Adrenal gland (tissue), 12 donors: ENCODE results near the gene BSPRY. TPM values are rescaled to one million over a fixed set of nuclear protein-coding genes. Genes with fewer than 3 reads are reported as not detected.
A peak's percentile ranks its signal among the peaks of the same experiment; 100 is the strongest.
"Not testable (repeated sequence)": the region's sequence is repeated elsewhere in the genome, so short reads cannot be mapped to it uniquely, and the experiment has no call there.

ENCODE experiments used
- DNase-seq, 7 donors: peaks; one replicate each; pipeline ENCODE4 v3.0.0-alpha.2; 2019 to 2020
- H3K27ac ChIP-seq, 5 donors: fragments of 200-600 bp; sonication (generic) in 4 of 5; 1 replicate in 3 of 5; 2 replicates in 2 of 5; pipeline versions ENCODE4 v1.5.1 to v1.8.0; 2016 to 2020; ENCODE audit warnings: mild to moderate bottlenecking in 1 of 5
- H3K27me3 ChIP-seq: fragments of 200-600 bp; 2 replicates; pipeline ENCODE4 v1.8.0; 2021
- H3K36me3 ChIP-seq, 2 donors: fragments of 200-600 bp; replicated peaks in 1 of 2; 1 replicate in 1 of 2; 2 replicates in 1 of 2; pipeline versions ENCODE4 v1.5.1 to v1.8.0; 2018 to 2022
- H3K4me1 ChIP-seq, 2 donors: fragments of 200-600 bp; replicated peaks in 1 of 2; 1 replicate in 1 of 2; 2 replicates in 1 of 2; pipeline versions ENCODE4 v1.5.1 to v1.8.0; 2018 to 2021
- H3K4me3 ChIP-seq, 4 donors: fragments of 200-600 bp; sonication (generic) in 3 of 4; one replicate each; pipeline ENCODE4 v1.5.1; 2016 to 2018
- H3K9me3 ChIP-seq, 3 donors: fragments of 200-600 bp; sonication (generic) in 1 of 3; replicated peaks in 1 of 3; 1 replicate in 2 of 3; 2 replicates in 1 of 3; pipeline versions ENCODE4 v1.5.1 to v1.8.0; 2016 to 2021
- CTCF ChIP-seq, 6 experiments: fragments of 450-650 bp in 4 of 6; fragments of 200-600 bp in 2 of 6; sonication (generic) in 1 of 6; IDR thresholded peaks; 1 replicate in 5 of 6; 2 replicates in 1 of 6; pipeline versions ENCODE4 v1.5.1 to v1.8.0; 2016 to 2021; ENCODE audit warnings: antibody characterized with exemption in 6 of 6, mild to moderate bottlenecking in 2 of 6, moderate library complexity in 1 of 6
- POLR2A ChIP-seq, 2 donors: fragments of 450-650 bp; IDR thresholded peaks; one replicate each; pipeline ENCODE4 v1.6.1; 2017; ENCODE audit warnings: antibody characterized with exemption in 2 of 2, mild to moderate bottlenecking in 2 of 2, moderate library complexity in 1 of 2
- WGBS, 4 donors: extraction: QIAGEN DNeasy Blood & Tissue Kit in 2 of 4; methylation state at CpG; one replicate each; pipeline versions ENCODE4 v1.1.5 to v1.1.7; 2013 to 2017; 5-methylcytosine and 5-hydroxymethylcytosine counted together
- intact Hi-C, 2 donors: fragments of 100-400 bp; cut with DNase I; formaldehyde crosslinking; loops; one replicate each; pipeline versions ENCODE4 v1.14.1 to v1.15.0; 2022 to 2023
- polyA plus RNA-seq, 3 donors: library from polyadenylated mRNA; stranded (reverse); fragments of 200-250 nt in 2 of 3; fragments of 350-450 nt in 1 of 3; fragmentation: Illumina TruSeq in 1 of 3; extraction: RNeasy Lipid Tissue Mini Kit (QIAGEN cat#74804) in 1 of 3; gene quantifications; one replicate each; pipeline ENCODE4 v1.2.3, GENCODE V29; 2013 to 2014
- total RNA-seq, 9 donors: library from RNA; depleted of rRNA in 4 of 9; stranded (reverse); fragments of >200 nt in 4 of 9; fragments of 120-200 nt in 1 of 9; fragmentation: NEBNext Ultra II Directional in 1 of 9; extraction: Animal tissue kit (Norgen Biotek cat#: 25700) in 1 of 9; gene quantifications; one replicate each; pipeline versions ENCODE4 v1.1.0 to v1.2.4, GENCODE V29; 2013 to 2023
- donor health status: healthy with polysubstance abuse.
- donor health status: Bipolar disorder and iron deficiency.
- donor health status: DM: yes; HTN: yes; CAD: no.
- donor health status: DM: no; HTN: no; CAD: no.
- donor health status: DM: no; HTN: no; CAD: no.
- donor health status: DM: yes; HTN: yes; CAD: no.

BSPRY gene
- total and polyA plus RNA-seq, 12 donors = 0.89 to 18.6 (median 3.7) TPM

- Histone ChIP-seq H3K4me1 (peaks cover 14 to 47% of the 10 kb centered on the region in 2 donors), H3K27ac (peak within 1 kb of the TSS in 4 of 5 donors; percentile 52 to 82 (median 71)), H3K36me3 (peaks cover 0 to 5% of the 10 kb centered on the region in 2 donors), H3K27me3 (no peaks in the 10 kb centered on the region), H3K4me3 (peak within 1 kb of the TSS; percentile 42 to 81 (median 51)), H3K9me3 (no peaks in the 10 kb centered on the region)
- TF ChIP-seq CTCF (IDR thresholded peaks at IDR 0.05) = peak; percentile 87 to 97 (median 93)
- peak; percentile 64 to 87 for TF ChIP-seq POLR2A (IDR thresholded peaks at IDR 0.05)
- 2 to 7% (median 4%) methylated on average over 13 to 50 of the region's 50 CpGs for WGBS, 4 donors
- intact Hi-C loops = loop anchor here in 1 of 2 donors (10.0 kb wide), 1 partner anchor 96 kb away; the partner anchor contains the start of gene RNF183
- peak; percentile 98 to 100 (median 99) for DNase-seq
Measured at GRCh38 chr9:113401027-113401792, 51.9 kb downstream of the BSPRY start, which contains the start of gene ALAD. Gene ALAD (minus strand): TSS chr9:113401284. CDS start chr9:113393559, 7,725 bp downstream.

GRCh38 chr9:113403646-113404045 lies 54.3 kb downstream of the BSPRY start:
- Histone ChIP-seq H3K4me3 (no peak overlapping the region), H3K27me3 (no peaks in the 10 kb centered on the region), H3K27ac (no peak overlapping the region), H3K4me1 (peaks cover 6 to 29% of the 10 kb centered on the region in 2 donors), H3K36me3 (peaks cover 0 to 15% of the 10 kb centered on the region in 2 donors), H3K9me3 (no peaks in the 10 kb centered on the region)
- no peak for TF ChIP-seq POLR2A (IDR thresholded peaks at IDR 0.05)
- no peak for TF ChIP-seq CTCF (IDR thresholded peaks at IDR 0.05)
- WGBS, 4 donors = 41 to 57% (median 48%) methylated on average over 2 of the region's 2 CpGs
- no peak for DNase-seq
- intact Hi-C loops = loop anchor here in 1 of 2 donors (10.0 kb wide), 1 partner anchor 99 kb away; the partner anchor contains the start of gene RNF183

GRCh38 chr9:113406353-113406752 lies 57.0 kb downstream of the BSPRY start:
- Histone ChIP-seq H3K27ac (peak overlapping the region in 2 of 5 donors; percentile 25 to 40), H3K36me3 (peaks cover 0 to 20% of the 10 kb centered on the region in 2 donors), H3K4me1 (peaks cover 0 to 22% of the 10 kb centered on the region in 2 donors)
- not testable (repeated sequence) for H3K9me3 ChIP-seq, H3K27me3 ChIP-seq, H3K4me3 ChIP-seq, DNase-seq
- WGBS, 4 donors = 81 to 92% (median 84%) methylated on average over 9 of the region's 9 CpGs
- intact Hi-C loops = loop anchor here (5.0 to 10.0 kb wide), 2 partner anchors 94 to 102 kb away; partner anchors contain the start of gene RNF183 (in 1 of the 2)

- DNase-seq = peak; percentile 72 to 94 (median 85)
- H3K27me3 ChIP-seq, H3K9me3 ChIP-seq, H3K4me3 ChIP-seq: not testable (repeated sequence)
- H3K27ac ChIP-seq = peak overlapping the region in 2 of 5 donors; percentile 25 to 40
- 24 to 29% (median 26%) methylated on average over 7 of the region's 7 CpGs for WGBS, 4 donors
- H3K4me1 ChIP-seq = peaks cover 0 to 22% of the 10 kb centered on the region in 2 donors
- peak; percentile 58 to 96 (median 90) for TF ChIP-seq CTCF (IDR thresholded peaks at IDR 0.05)
- H3K36me3 ChIP-seq = peaks cover 0 to 20% of the 10 kb centered on the region in 2 donors
- intact Hi-C loops = loop anchor here (5.0 to 10.0 kb wide), 2 partner anchors 95 to 102 kb away; partner anchors contain the start of gene RNF183 (in 1 of the 2)
Measured at GRCh38 chr9:113406873-113407511, 57.7 kb downstream of the BSPRY start.
